ENCODE measurements around the gene PRKG1. TPM values are rescaled to one million over a fixed set of nuclear protein-coding genes. Genes with fewer than 3 reads are reported as not detected.

Gene PRKG1
- total RNA-seq, 1 experiment from 2014 or later: 10.4 TPM

DNA sequence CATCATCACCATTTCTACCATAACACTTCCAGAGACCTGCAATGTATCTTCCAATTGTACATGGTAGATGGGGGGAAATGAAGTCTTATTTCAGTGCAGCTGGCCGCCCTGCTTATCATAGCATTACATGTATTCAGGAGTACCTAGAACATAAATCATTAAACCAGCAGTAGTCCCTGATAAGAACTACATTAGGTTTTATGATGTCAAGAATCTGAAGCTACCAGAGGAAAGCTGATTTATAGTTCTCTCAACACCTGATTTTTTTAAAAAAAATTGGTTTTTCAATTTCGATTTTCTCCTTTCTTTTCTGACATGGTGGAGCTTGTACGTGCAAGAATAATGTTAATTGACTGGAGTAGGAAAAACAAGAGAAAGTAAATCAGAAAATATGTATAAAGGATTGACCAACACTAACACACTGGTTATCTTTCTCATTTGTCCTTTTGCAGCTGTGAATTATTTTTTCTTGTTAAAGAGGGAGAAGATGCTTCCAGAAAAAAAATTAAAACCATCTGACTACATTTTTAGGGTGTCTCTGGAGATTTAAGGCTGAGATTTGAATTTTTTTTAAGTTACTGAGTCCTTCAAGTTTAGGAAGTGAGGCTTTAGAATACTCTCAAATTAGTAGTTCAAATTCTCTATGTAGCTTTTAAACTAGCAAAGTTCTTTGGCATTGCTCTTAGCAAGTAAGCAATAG lies 566.0 kb downstream of the PRKG1 start:
- no peak overlapping the region for H2BK15ac ChIP-seq (ENCODE audit: low read depth, low read length)
- no peak overlapping the region for H2BK12ac ChIP-seq (ENCODE audit: insufficient read length, low read depth, low read length)
- Mint-ChIP-seq H3K4me3 (no peak overlapping the region), H3K36me3 (ENCODE audit: insufficient read depth in 1 of 3, low read depth in 3 of 3) (no peaks in the 10 kb centered on the region), H3K4me1 (peaks cover 0 to 5% of the 10 kb centered on the region in 2 experiments; a peak in 2 of 4 replicates), H3K27me3 (ENCODE audit: low read depth) (no peaks in the 10 kb centered on the region), H3K9me3 (no peaks in the 10 kb centered on the region), H3K27ac (0 out of 7 replicates have a peak overlapping the region, but pooled peaks of 1 of the 3 experiments have one; percentile 14)
- no peak overlapping the region for H2BK5ac ChIP-seq (ENCODE audit: insufficient read length, low read length)
- DNase-seq: no peak
- no peak overlapping the region for H2BK120ac ChIP-seq (ENCODE audit: low read depth, low read length, poor library complexity, severe bottlenecking)
- no peak overlapping the region for H4K91ac ChIP-seq (ENCODE audit: insufficient read length, low read depth, low read length)
- no peak overlapping the region for H2AK5ac ChIP-seq (ENCODE audit: insufficient read length, low read length)
- no peaks in the 10 kb centered on the region for H3K79me1 ChIP-seq (ENCODE audit: insufficient read depth, low read depth, low read length, poor library complexity, severe bottlenecking)
- H3K79me2 ChIP-seq (ENCODE audit: insufficient read depth, low read length): no peaks in the 10 kb centered on the region
- no CpG with 5 or more reads among the region's 3 CpGs for WGBS (ENCODE audit: extremely low coverage, insufficient read length, low lambda C conversion rate)
- H3K9ac ChIP-seq (ENCODE audit: extremely low read depth, insufficient read length, low read length): no peak overlapping the region
- H2BK20ac ChIP-seq (ENCODE audit: low read depth, low read length, poor library complexity, severe bottlenecking): no peak overlapping the region
- H3K4ac ChIP-seq (ENCODE audit: low read depth, low read length): no peak overlapping the region
- no peaks in the 10 kb centered on the region for H3K27me3 ChIP-seq (ENCODE audit: insufficient read depth, low read length)
- H4K20me1 ChIP-seq (ENCODE audit: control insufficient read depth, insufficient read depth, insufficient read length): no peaks in the 10 kb centered on the region
- H4K8ac ChIP-seq (replicated peaks; ENCODE audit: insufficient read length, low read depth, low read length): no peak overlapping the region
- H3K23me2 ChIP-seq (ENCODE audit: insufficient read length, low read depth, low read length, poor library complexity, severe bottlenecking): no peaks in the 10 kb centered on the region
- H2AFZ ChIP-seq (ENCODE audit: low read length): no peak overlapping the region
- no peak overlapping the region for H3K14ac ChIP-seq (ENCODE audit: insufficient read depth, low read length)
- no peak overlapping the region for H3K56ac ChIP-seq (ENCODE audit: insufficient read length, low read depth, low read length)
- H3K9me3 ChIP-seq (ENCODE audit: control insufficient read depth, low read depth, low read length): no peaks in the 10 kb centered on the region
- H4K5ac ChIP-seq (ENCODE audit: insufficient read length, low read depth, low read length): no peak overlapping the region
- no peak overlapping the region for H3K18ac ChIP-seq (ENCODE audit: insufficient read length, low read depth, low read length)
- no peak overlapping the region for H3T11ph ChIP-seq (ENCODE audit: low read length)
- TF ChIP-seq, protein P1, sequence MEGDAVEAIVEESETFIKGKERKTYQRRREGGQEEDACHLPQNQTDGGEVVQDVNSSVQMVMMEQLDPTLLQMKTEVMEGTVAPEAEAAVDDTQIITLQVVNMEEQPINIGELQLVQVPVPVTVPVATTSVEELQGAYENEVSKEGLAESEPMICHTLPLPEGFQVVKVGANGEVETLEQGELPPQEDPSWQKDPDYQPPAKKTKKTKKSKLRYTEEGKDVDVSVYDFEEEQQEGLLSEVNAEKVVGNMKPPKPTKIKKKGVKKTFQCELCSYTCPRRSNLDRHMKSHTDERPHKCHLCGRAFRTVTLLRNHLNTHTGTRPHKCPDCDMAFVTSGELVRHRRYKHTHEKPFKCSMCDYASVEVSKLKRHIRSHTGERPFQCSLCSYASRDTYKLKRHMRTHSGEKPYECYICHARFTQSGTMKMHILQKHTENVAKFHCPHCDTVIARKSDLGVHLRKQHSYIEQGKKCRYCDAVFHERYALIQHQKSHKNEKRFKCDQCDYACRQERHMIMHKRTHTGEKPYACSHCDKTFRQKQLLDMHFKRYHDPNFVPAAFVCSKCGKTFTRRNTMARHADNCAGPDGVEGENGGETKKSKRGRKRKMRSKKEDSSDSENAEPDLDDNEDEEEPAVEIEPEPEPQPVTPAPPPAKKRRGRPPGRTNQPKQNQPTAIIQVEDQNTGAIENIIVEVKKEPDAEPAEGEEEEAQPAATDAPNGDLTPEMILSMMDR (conservative IDR thresholded peaks at IDR 0.05): no peak
- H3K23ac ChIP-seq (ENCODE audit: insufficient read length, low read depth, low read length): no peak overlapping the region
- H3K27ac ChIP-seq (ENCODE audit: insufficient read length, low read depth, low read length): no peak overlapping the region
- H3K4me1 ChIP-seq (ENCODE audit: insufficient read depth, low read length): no peaks in the 10 kb centered on the region
- H3K4me2 ChIP-seq (ENCODE audit: insufficient read depth, insufficient read length, low read length): no peak overlapping the region

All from H9 (cell line).